Adipocyte (in vitro differentiated cells): ENCODE data around the gene ELAVL2.

Experiments
- DNase-seq: peaks from one replicate; pipeline ENCODE4 v3.0.0-alpha.2; 2015; ENCODE audit warnings: low read depth
- H3K27me3 ChIP-seq: replicated peaks from 2 replicates; pipeline ENCODE4 v1.7.0; 2013; ENCODE audit warnings: mild to moderate bottlenecking, low read length, moderate library complexity; ENCODE audit not compliant: control insufficient read depth, insufficient read depth
- H3K36me3 ChIP-seq: 2 replicates; pipeline ENCODE4 v1.7.0; 2013; ENCODE audit warnings: low read length, mild to moderate bottlenecking, moderate library complexity; ENCODE audit not compliant: control insufficient read depth, insufficient read depth, severe bottlenecking
- H3K4me1 ChIP-seq: 2 replicates; pipeline ENCODE4 v1.7.0; 2013; ENCODE audit warnings: mild to moderate bottlenecking, low read length, moderate library complexity; ENCODE audit not compliant: control insufficient read depth, insufficient read depth
- H3K4me3 ChIP-seq: 2 replicates; pipeline ENCODE4 v1.7.0; 2013; ENCODE audit warnings: mild to moderate bottlenecking, low read length, moderate library complexity
- H3K9ac ChIP-seq: 2 replicates; pipeline ENCODE4 v1.7.0; 2013; ENCODE audit warnings: mild to moderate bottlenecking, low read length, moderate library complexity
- H3K9me3 ChIP-seq: 2 replicates; pipeline ENCODE4 v1.7.0; 2013; ENCODE audit warnings: mild to moderate bottlenecking, low read length, moderate library complexity; ENCODE audit not compliant: control insufficient read depth

The ELAVL2 gene

GRCh38 chr9:23648651-23649050 is 177.4 kb downstream of the ELAVL2 start:
- H3K9me3 ChIP-seq: no peaks in the 10 kb centered on the region
- no peak overlapping the region for H3K9ac ChIP-seq
- no peaks in the 10 kb centered on the region for H3K4me1 ChIP-seq
- no peaks in the 10 kb centered on the region for H3K36me3 ChIP-seq
- H3K27me3 ChIP-seq: no peaks in the 10 kb centered on the region
- DNase-seq: no peak
- no peak overlapping the region for H3K4me3 ChIP-seq

GRCh38 chr9:23644896-23645295 is 181.1 kb downstream of the ELAVL2 start:
- no peak for DNase-seq
- H3K4me3 ChIP-seq: no peak overlapping the region
- no peaks in the 10 kb centered on the region for H3K4me1 ChIP-seq
- H3K27me3 ChIP-seq: no peaks in the 10 kb centered on the region
- no peaks in the 10 kb centered on the region for H3K9me3 ChIP-seq
- no peaks in the 10 kb centered on the region for H3K36me3 ChIP-seq
- H3K9ac ChIP-seq: no peak overlapping the region

GRCh38 chr9:23644326-23644725 is 181.7 kb downstream of the ELAVL2 start:
- no peaks in the 10 kb centered on the region for H3K9me3 ChIP-seq
- no peaks in the 10 kb centered on the region for H3K4me1 ChIP-seq
- no peaks in the 10 kb centered on the region for H3K27me3 ChIP-seq
- no peak for DNase-seq
- H3K4me3 ChIP-seq: no peak overlapping the region
- no peaks in the 10 kb centered on the region for H3K36me3 ChIP-seq
- no peak overlapping the region for H3K9ac ChIP-seq

GRCh38 chr9:23643656-23644258 is 182.3 kb downstream of the ELAVL2 start:
- Histone ChIP-seq H3K36me3 (no peaks in the 10 kb centered on the region), H3K4me1 (no peaks in the 10 kb centered on the region), H3K27me3 (no peaks in the 10 kb centered on the region), H3K9me3 (no peaks in the 10 kb centered on the region), H3K9ac (no peak overlapping the region), H3K4me3 (no peak overlapping the region)
- DNase-seq: no peak
